BLaER1 (cell line): ENCODE measurements around the gene BSND.

Experiments
- H3K27ac ChIP-seq: shearing (Covaris generic); formaldehyde crosslinking; 2 replicates; pipeline ENCODE4 v1.8.1; 2022
- H3K27me3 ChIP-seq: shearing (Covaris generic); formaldehyde crosslinking; 2 replicates; pipeline ENCODE4 v1.8.1; 2022
- H3K36me3 ChIP-seq: shearing (Covaris generic); formaldehyde crosslinking; 2 replicates; pipeline ENCODE4 v1.8.1; 2022
- H3K4me1 ChIP-seq: shearing (Covaris generic); formaldehyde crosslinking; 2 replicates; pipeline ENCODE4 v1.8.1; 2022
- H3K4me2 ChIP-seq: shearing (Covaris generic); formaldehyde crosslinking; 2 replicates; pipeline ENCODE4 v1.8.1; 2022
- H3K4me3 ChIP-seq: shearing (Covaris generic); formaldehyde crosslinking; 2 replicates; pipeline ENCODE4 v1.8.1; 2022
- H3K9ac ChIP-seq: shearing (Covaris generic); formaldehyde crosslinking; 2 replicates; pipeline ENCODE4 v1.8.1; 2022
- H3K9me3 ChIP-seq: shearing (Covaris generic); formaldehyde crosslinking; 2 replicates; pipeline ENCODE4 v1.8.1; 2022
- H4K20me1 ChIP-seq: shearing (Covaris generic); formaldehyde crosslinking; 2 replicates; pipeline ENCODE4 v1.8.1; 2022
- Cebpa-rat ChIP-seq: shearing (Covaris generic); IDR thresholded peaks from 2 replicates; pipeline ENCODE4 v1.8.1; 2022

Gene BSND

DNA sequence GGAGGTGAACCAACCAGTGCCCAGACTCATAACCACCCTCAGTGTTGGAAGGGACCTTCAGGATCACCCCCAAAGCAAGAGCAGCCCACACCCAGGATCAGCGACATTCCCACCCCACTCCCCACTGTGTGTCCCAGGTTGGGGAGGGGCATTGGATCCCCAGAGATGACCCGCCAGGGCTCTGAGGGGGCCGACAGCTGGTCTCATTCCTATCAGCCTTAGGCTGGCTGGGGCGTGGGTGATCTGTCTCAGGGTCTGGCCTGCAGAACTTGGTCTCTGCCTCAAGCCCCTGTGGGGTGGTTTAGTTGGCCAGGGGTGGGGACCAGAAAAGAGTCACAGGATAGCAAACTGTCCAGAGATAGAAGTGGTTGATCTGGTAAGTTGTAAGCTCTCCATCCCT lies 7.8 kb upstream of the BSND start:
- no peaks in the 10 kb centered on the region for H4K20me1 ChIP-seq
- H3K9me3 ChIP-seq, result no peaks in the 10 kb centered on the region
- peaks cover 9% of the 10 kb centered on the region for H3K27me3 ChIP-seq
- H3K4me1 ChIP-seq, result no peaks in the 10 kb centered on the region
- H3K27ac ChIP-seq, result no peak overlapping the region
- H3K4me2 ChIP-seq, result no peak overlapping the region
- H3K9ac ChIP-seq, result no peak overlapping the region
- TF ChIP-seq Cebpa-rat, result no peak
- H3K36me3 ChIP-seq, result no peaks in the 10 kb centered on the region
- no peak overlapping the region for H3K4me3 ChIP-seq

DNA sequence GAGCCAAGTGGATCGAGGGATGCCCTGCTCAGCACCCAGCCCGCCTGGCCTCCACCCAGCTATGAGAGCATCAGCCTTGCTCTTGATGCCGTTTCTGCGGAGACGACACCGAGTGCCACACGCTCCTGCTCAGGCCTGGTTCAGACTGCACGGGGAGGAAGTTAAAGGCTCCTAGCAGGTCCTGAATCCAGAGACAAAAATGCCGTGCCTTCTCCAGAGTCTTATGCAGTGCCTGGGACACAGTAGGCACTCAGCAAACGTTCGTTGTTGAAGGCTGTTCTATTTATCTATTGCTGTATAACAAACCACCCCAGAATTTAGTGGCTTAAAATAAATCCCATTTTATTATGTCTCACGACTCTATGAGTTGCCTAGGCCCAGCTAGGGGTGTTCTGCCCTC lies 6.8 kb upstream of the BSND start:
- H3K4me1 ChIP-seq, result no peaks in the 10 kb centered on the region
- no peaks in the 10 kb centered on the region for H3K9me3 ChIP-seq
- no peaks in the 10 kb centered on the region for H4K20me1 ChIP-seq
- H3K4me2 ChIP-seq, result no peak overlapping the region
- H3K27me3 ChIP-seq, result peaks cover 20% of the 10 kb centered on the region
- no peak overlapping the region for H3K9ac ChIP-seq
- H3K4me3 ChIP-seq, result no peak overlapping the region
- H3K27ac ChIP-seq, result no peak overlapping the region
- H3K36me3 ChIP-seq, result no peaks in the 10 kb centered on the region
- no peak for TF ChIP-seq Cebpa-rat

DNA sequence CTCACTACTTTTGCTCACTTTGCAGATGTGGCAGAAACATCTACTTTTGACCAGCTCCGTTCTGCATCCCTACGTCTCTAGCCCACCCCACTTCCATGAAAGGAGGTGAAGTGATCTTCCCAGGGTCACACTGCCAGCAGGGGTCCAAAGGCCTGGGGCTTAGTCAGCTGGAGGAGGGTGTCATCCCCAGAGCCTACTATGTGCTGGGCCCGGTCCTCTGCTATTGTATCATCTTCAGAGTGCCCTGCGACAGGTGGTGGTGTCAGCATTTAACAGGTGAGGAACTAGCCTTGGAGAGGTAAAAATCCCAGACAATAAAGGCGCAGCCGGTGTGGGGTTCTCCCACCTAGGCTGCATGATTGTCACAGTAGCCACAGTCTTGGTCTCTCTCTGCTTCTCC lies 5.6 kb upstream of the BSND start:
- Histone ChIP-seq H3K36me3 (no peaks in the 10 kb centered on the region), H3K4me1 (no peaks in the 10 kb centered on the region), H3K4me3 (no peak overlapping the region), H3K4me2 (no peak overlapping the region), H3K27ac (no peak overlapping the region), H3K27me3 (peaks cover 32% of the 10 kb centered on the region), H4K20me1 (no peaks in the 10 kb centered on the region), H3K9ac (no peak overlapping the region), H3K9me3 (no peaks in the 10 kb centered on the region)
- TF ChIP-seq Cebpa-rat, result no peak

DNA sequence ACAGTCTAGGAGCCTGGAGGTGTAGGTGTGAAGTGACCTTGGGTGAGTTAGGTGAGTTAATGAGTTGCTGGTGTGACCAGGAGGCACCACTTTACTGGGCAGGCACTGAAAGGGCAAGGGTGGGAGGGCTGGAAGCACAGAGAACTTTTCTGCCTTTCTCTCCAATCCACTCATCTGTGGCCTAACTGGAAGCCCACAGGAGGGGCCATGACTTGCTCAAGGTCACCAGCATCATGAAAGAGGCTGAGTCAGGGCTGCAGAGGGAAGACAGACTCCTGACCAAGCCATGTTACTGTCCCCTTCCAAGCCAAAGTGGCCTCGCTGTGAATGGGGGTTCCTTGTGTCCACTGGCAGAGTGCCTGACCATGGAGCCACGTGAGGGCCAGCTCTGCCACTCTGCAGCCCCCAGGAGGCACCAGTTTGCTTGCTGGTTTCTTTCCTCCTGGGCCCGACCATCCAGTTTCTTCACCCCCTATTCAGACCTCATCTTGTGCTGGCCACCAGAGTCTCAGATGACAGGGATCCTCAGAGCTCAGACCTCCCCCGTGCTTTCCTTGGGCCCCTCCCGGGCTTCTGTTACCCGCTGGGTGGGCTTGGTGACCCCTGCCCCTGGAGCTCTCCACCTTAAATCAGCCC lies 4.3 kb upstream of the BSND start:
- TF ChIP-seq Cebpa-rat, result no peak
- no peak overlapping the region for H3K4me2 ChIP-seq
- H3K4me3 ChIP-seq, result no peak overlapping the region

DNA sequence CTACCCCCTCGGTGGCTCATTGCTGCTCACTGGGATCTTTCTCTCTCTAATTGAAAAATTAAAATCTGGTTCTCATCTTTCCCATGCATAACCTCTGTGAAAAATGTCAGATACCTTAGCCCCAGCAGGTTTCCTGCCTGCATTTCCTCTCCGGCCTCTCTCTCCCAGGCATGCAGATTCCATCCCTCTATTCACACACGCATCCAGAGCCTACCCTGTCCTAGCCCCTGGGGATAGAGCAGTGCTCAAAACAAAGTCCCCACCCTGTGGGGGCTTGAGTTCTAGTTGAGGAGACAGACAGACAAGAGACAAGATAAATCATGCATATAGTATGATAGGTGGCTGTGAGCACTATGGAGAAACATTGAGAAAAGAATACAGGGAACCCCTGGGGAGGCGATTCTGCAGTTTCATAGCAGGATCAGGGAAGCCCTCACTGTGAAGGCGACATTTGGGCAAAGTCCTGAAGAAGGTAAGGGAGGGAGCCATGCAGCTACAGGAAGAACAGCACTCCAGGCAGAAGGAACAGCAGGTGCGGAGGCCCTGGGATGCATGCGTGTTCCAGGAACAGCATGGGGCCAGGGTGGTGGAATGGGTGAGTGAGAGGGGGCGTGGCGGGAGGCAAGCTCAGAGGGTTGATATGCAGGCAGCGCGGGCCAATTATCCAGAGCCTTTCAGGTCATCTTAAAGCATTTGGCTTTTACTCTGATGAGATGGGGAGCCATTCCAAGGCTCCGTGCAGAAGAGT lies 3.5 kb upstream of the BSND start:
- no peak for TF ChIP-seq Cebpa-rat
- Histone ChIP-seq H3K4me1 (no peaks in the 10 kb centered on the region), H3K27ac (no peak overlapping the region), H3K9ac (no peak overlapping the region), H3K4me2 (no peak overlapping the region), H3K9me3 (no peaks in the 10 kb centered on the region), H3K4me3 (no peak overlapping the region), H3K27me3 (peaks cover 43% of the 10 kb centered on the region), H4K20me1 (no peaks in the 10 kb centered on the region), H3K36me3 (no peaks in the 10 kb centered on the region)

More for the DNA sequence above, 4.3 kb upstream of the BSND start:
- Histone ChIP-seq H4K20me1 (no peaks in the 10 kb centered on the region), H3K27ac (no peak overlapping the region), H3K9me3 (no peaks in the 10 kb centered on the region), H3K36me3 (no peaks in the 10 kb centered on the region), H3K27me3 (peaks cover 40% of the 10 kb centered on the region), H3K9ac (no peak overlapping the region), H3K4me1 (no peaks in the 10 kb centered on the region)

DNA sequence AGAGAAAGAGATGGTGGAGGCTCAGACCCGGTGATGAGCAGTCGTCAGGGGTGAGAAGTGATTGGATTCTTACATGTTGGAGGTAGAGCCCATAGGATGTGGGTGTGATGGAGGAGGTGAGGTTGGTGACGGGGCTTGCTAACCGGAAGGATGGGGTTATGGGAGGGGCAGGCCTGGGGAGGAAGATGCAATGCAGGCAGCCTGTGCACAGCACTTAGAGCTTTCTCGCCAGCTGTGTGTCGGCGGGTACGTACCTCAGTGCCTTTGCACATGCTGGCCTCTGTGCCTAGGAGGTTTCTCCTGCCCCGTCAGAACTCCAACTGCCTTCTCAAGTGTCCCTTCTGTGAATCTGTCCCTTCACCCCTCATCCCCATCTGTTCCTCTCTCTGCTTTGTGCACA lies 2.9 kb upstream of the BSND start:
- H3K4me3 ChIP-seq, result no peak overlapping the region
- H3K27ac ChIP-seq, result no peak overlapping the region
- H3K9ac ChIP-seq, result no peak overlapping the region
- no peak for TF ChIP-seq Cebpa-rat
- H3K9me3 ChIP-seq, result no peaks in the 10 kb centered on the region
- no peaks in the 10 kb centered on the region for H3K36me3 ChIP-seq
- H3K27me3 ChIP-seq, result peaks cover 43% of the 10 kb centered on the region
- no peak overlapping the region for H3K4me2 ChIP-seq
- H3K4me1 ChIP-seq, result no peaks in the 10 kb centered on the region
- no peaks in the 10 kb centered on the region for H4K20me1 ChIP-seq

DNA sequence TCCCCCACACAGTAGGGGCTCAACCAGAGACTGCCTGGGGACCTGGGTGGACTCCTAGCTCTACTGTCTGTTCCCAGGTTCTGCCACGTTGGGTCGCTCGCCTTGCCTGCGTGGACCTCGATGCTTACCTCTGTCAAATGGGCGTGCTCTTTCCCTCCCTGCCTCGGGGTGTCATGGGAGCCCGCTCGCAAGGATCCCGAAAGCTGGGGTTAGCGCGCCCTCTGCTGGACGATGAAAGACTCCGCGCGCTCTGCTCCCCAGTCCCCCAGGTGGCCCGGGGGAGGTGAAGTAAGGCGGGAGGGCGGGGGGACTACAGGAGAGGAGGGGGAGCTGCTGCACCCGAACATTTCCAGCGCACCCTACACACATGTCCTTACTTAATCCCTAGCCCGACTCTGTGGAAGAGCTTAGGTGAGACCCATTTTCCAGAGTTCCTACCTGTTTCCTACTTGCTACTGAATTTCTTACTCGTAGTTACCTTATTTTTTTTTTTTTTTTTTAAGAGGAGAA lies 2.3 kb upstream of the BSND start:
- H3K9me3 ChIP-seq, result no peaks in the 10 kb centered on the region
- H3K9ac ChIP-seq, result no peak overlapping the region
- no peak for TF ChIP-seq Cebpa-rat
- H3K27ac ChIP-seq, result no peak overlapping the region
- H4K20me1 ChIP-seq, result no peaks in the 10 kb centered on the region
- no peak overlapping the region for H3K4me2 ChIP-seq
- no peaks in the 10 kb centered on the region for H3K36me3 ChIP-seq
- no peaks in the 10 kb centered on the region for H3K4me1 ChIP-seq
- peaks cover 43% of the 10 kb centered on the region for H3K27me3 ChIP-seq
- no peak overlapping the region for H3K4me3 ChIP-seq

DNA sequence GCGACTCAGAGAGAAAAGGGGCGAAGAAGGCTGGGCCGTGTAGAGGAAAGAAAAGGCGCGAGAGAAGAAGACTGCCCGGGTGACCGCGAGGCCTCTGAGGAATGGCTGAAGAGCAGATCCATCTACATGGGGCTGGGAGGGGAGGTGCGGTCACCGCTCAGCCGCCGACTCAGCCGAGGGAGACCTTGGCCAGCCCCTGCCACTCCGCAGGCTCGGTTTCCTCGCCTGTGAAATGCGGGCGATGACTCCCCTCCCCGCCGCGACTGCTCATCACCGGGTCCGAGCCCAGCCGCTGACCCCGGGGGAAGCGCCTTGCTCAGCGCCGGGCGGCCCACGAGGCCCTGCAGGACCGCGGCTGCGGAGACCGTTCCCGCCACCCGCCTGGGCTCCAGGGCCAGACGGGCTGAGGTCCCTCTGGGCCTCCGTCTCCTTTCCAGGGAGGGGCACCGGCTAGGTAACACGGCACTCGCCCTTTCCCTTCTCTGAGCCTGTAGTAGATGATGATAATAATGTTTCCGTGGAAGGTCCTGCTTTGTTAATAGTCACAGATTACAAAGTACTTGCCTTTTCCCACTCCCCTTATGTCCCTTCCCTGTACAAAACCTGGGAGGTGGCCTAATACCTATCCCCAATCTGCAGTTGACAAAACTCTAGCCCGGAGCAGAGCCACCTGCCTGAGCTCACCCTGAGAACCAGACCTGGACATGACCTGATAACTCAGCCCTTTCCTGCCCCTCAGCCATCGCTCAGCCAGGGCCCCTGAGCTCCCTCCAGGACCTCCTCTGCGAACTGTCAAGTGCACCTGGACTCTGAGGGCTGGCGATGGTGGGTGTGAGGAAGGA lies 1.6 kb upstream of the BSND start:
- Histone ChIP-seq H3K27ac (no peak overlapping the region), H4K20me1 (no peaks in the 10 kb centered on the region), H3K36me3 (no peaks in the 10 kb centered on the region), H3K27me3 (peaks cover 43% of the 10 kb centered on the region), H3K4me2 (no peak overlapping the region), H3K4me3 (no peak overlapping the region), H3K4me1 (no peaks in the 10 kb centered on the region), H3K9ac (no peak overlapping the region), H3K9me3 (no peaks in the 10 kb centered on the region)
- TF ChIP-seq Cebpa-rat, result no peak

DNA sequence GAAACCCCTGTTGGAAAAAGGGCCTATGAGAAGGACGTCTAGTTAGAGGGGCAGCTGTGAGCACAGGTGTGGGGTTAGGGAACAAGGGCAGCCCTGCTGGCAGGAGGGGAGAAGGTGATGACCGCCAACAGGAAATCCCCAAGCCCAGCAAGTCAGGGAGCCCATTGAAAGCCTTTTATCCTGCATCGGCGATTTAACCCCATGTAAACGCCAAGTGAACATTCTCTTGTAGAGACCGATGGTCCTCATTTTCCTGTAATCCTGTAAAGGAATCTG lies 1.1 kb upstream of the BSND start:
- Histone ChIP-seq H3K27ac (no peak overlapping the region), H3K4me2 (no peak overlapping the region)

DNA sequence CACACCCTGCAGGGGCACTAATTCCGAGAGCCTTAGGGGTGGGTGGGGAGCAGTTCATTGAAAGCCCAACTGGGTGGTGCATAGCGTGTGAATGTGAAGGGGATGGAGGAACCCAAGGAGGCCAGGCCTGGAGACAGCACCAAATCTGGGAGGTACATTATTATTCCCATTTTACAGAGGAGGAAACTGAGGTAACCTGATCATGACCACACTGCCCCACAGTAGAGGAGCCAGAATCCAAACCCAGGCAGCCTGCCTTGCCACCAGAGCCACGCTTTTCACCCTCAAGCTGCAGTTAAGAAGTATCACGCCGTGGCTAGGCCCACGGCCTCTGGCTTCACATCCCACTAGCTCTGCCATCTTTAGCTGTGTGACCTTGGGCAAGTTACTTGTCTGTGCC lies 633 bp upstream of the BSND start:
- H3K9me3 ChIP-seq, result no peaks in the 10 kb centered on the region
- no peak for TF ChIP-seq Cebpa-rat
- H3K9ac ChIP-seq, result no peak overlapping the region
- H3K4me1 ChIP-seq, result no peaks in the 10 kb centered on the region
- H3K4me2 ChIP-seq, result no peak overlapping the region
- no peaks in the 10 kb centered on the region for H4K20me1 ChIP-seq
- no peaks in the 10 kb centered on the region for H3K36me3 ChIP-seq
- no peak overlapping the region for H3K27ac ChIP-seq
- H3K4me3 ChIP-seq, result no peak overlapping the region
- peaks cover 43% of the 10 kb centered on the region for H3K27me3 ChIP-seq

More for the DNA sequence above, 1.1 kb upstream of the BSND start:
- Histone ChIP-seq H3K27me3 (peaks cover 43% of the 10 kb centered on the region), H4K20me1 (no peaks in the 10 kb centered on the region), H3K9ac (no peak overlapping the region), H3K36me3 (no peaks in the 10 kb centered on the region), H3K4me3 (no peak overlapping the region), H3K4me1 (no peaks in the 10 kb centered on the region), H3K9me3 (no peaks in the 10 kb centered on the region)
- TF ChIP-seq Cebpa-rat, result no peak
